A549 (cell line): ENCODE results near the gene CHMP4A. TPM values are rescaled to one million over a fixed set of nuclear protein-coding genes. Genes with fewer than 3 reads are reported as not detected.

ENCODE experiments used
- ATAC-seq, 2 experiments: fragments of 200-7000 bp in 1 of 2; fragments of >200 bp in 1 of 2; cut with Nextera tagmentation in 1 of 2; cut with Tn5 transposase in 1 of 2; 3 replicates each; pipeline versions ENCODE4 v1.8.0 to v1.9.1; 2018 to 2020; ENCODE audit warnings: mild to moderate bottlenecking in 1 of 2, moderate library complexity in 1 of 2
- CTCF ChIA-PET: fragments of 300-600 bp; sonication (Branson Sonifier 250); formaldehyde crosslinking; extraction: SDS; loops from one replicate; lab custom pipeline; 2021; ENCODE audit warnings: antibody characterized with exemption, inconsistent platforms; lab: Yijun Ruan, JAX
- POLR2A ChIA-PET: fragments of 350-600 bp; formaldehyde crosslinking; extraction: SDS; loops from one replicate; lab custom pipeline; 2021; ENCODE audit warnings: antibody characterized with exemption, inconsistent platforms; lab: Yijun Ruan, JAX
- DNase-seq, 2 experiments: peaks; one replicate each; pipeline versions ENCODE4 v3.0.0 to v3.0.0-alpha.2; 2011 to 2016; ENCODE audit warnings: low read depth in 1 of 2, low spot score in 1 of 2
- FAIRE-seq: peaks from 2 replicates; lab custom pipeline; 2011; peaks lifted over from hg19 to GRCh38; lab: Jason Lieb, UNC
- H3K27ac ChIP-seq, 2 experiments: fragments of >200 bp; sonication (Bioruptor Twin); formaldehyde crosslinking; 3 replicates each; pipeline ENCODE4 v1.5.1; 2016 to 2017
- H3K4me1 ChIP-seq: fragments of >200 bp; sonication (Bioruptor Twin); formaldehyde crosslinking; 3 replicates; pipeline ENCODE4 v1.6.1; 2016
- H3K4me2 ChIP-seq: fragments of >200 bp; sonication (Bioruptor Twin); formaldehyde crosslinking; 3 replicates; pipeline ENCODE4 v1.6.1; 2016
- H3K4me3 ChIP-seq: fragments of >200 bp; sonication (Bioruptor Twin); formaldehyde crosslinking; 3 replicates; pipeline ENCODE4 v1.5.1; 2016
- H3K9me3 ChIP-seq: fragments of >200 bp; sonication (Bioruptor Twin); formaldehyde crosslinking; 3 replicates; pipeline ENCODE4 v1.6.1; 2016
- ATOH8 ChIP-seq: fragments of 250-450 bp; sonication (Bioruptor Pico); IDR thresholded peaks from 2 replicates; pipeline ENCODE4 v1.5.0; 2020; ENCODE audit warnings: low read depth, mild to moderate bottlenecking, moderate library complexity
- CHD2 ChIP-seq: fragments of 150-350 bp; IDR thresholded peaks from 2 replicates; pipeline ENCODE4 v1.6.1; 2014; ENCODE audit warnings: low read length; ENCODE audit not compliant: partially characterized antibody
- CHD4 ChIP-seq: fragments of 200-600 bp; sonication (generic); IDR thresholded peaks from 2 replicates; pipeline ENCODE4 v1.6.1; 2016; ENCODE audit warnings: antibody characterized with exemption, mild to moderate bottlenecking, borderline replicate concordance
- E2F6 ChIP-seq: IDR thresholded peaks from 2 replicates; pipeline ENCODE4 v1.6.1; 2012; ENCODE audit warnings: low read depth, borderline replicate concordance
- EHMT2 ChIP-seq: fragments of 200-600 bp; sonication (generic); IDR thresholded peaks from 2 replicates; pipeline ENCODE4 v1.6.1; 2016; ENCODE audit warnings: antibody characterized with exemption, low read depth, mild to moderate bottlenecking, moderate library complexity
- FOSB ChIP-seq: fragments of 250-450 bp; sonication (Bioruptor Pico); IDR thresholded peaks from 2 replicates; pipeline ENCODE4 v1.5.0; 2020; ENCODE audit warnings: mild to moderate bottlenecking, moderate library complexity
- HOXB13 ChIP-seq: fragments of 250-450 bp; sonication (Bioruptor Pico); IDR thresholded peaks from 2 replicates; pipeline ENCODE4 v1.5.0; 2020; ENCODE audit warnings: low read depth, mild to moderate bottlenecking, moderate library complexity
- JUNB ChIP-seq: fragments of >200 bp; sonication (Bioruptor Twin); formaldehyde crosslinking; IDR thresholded peaks from 2 replicates; pipeline ENCODE4 v1.6.1; 2016
- KDM5A ChIP-seq: fragments of 200-600 bp; sonication (generic); IDR thresholded peaks from 2 replicates; pipeline ENCODE4 v1.6.1; 2016; ENCODE audit warnings: antibody characterized with exemption, mild to moderate bottlenecking
- MAFK ChIP-seq: fragments of 450-650 bp; IDR thresholded peaks from 2 replicates; pipeline ENCODE4 v1.6.1; 2014; ENCODE audit not compliant: partially characterized antibody
- MAZ ChIP-seq: fragments of 150-350 bp; IDR thresholded peaks from 2 replicates; pipeline ENCODE4 v1.6.1; 2014; ENCODE audit warnings: antibody characterized with exemption, low read depth, low read length, borderline replicate concordance
- MYC ChIP-seq: IDR thresholded peaks from 2 replicates; pipeline ENCODE4 v1.6.1; 2012; ENCODE audit warnings: mild to moderate bottlenecking, inconsistent platforms, low read length, improper control_type of control experiment, borderline replicate concordance
- NFE2L2 ChIP-seq: fragments of 150-350 bp; conservative IDR thresholded peaks from 2 replicates; pipeline ENCODE4 v1.6.1; 2014; ENCODE audit warnings: low read length
- PHF8 ChIP-seq: fragments of 200-600 bp; sonication (generic); IDR thresholded peaks from 2 replicates; pipeline ENCODE4 v1.6.1; 2016; ENCODE audit warnings: low read depth, mild to moderate bottlenecking, antibody characterized with exemption, moderate library complexity, borderline replicate concordance
- RARB ChIP-seq: fragments of 250-450 bp; sonication (Bioruptor Pico); IDR thresholded peaks from 2 replicates; pipeline ENCODE4 v1.8.0; 2021; ENCODE audit warnings: mild to moderate bottlenecking, moderate library complexity
- REST ChIP-seq: fragments of 200-600 bp; sonication (generic); IDR thresholded peaks from 2 replicates; pipeline ENCODE4 v1.6.1; 2016; ENCODE audit warnings: antibody characterized with exemption, mild to moderate bottlenecking, moderate library complexity
- RFX5 ChIP-seq: fragments of 450-650 bp; IDR thresholded peaks from 2 replicates; pipeline ENCODE4 v1.7.1; 2014; ENCODE audit warnings: antibody characterized with exemption, mild to moderate bottlenecking, moderate library complexity
- SREBF2 ChIP-seq: fragments of 450-650 bp; IDR thresholded peaks from 2 replicates; pipeline ENCODE4 v1.6.1; 2014; ENCODE audit warnings: mild to moderate bottlenecking, moderate library complexity
- TFCP2L1 ChIP-seq: fragments of 250-450 bp; sonication (Bioruptor Pico); IDR thresholded peaks from 2 replicates; pipeline ENCODE4 v1.5.0; 2021; ENCODE audit warnings: mild to moderate bottlenecking
- ZC3H11A ChIP-seq: fragments of 450-650 bp; IDR thresholded peaks from 2 replicates; pipeline ENCODE4 v1.6.1; 2014; ENCODE audit warnings: antibody characterized with exemption, mild to moderate bottlenecking
- WGBS: methylation state at CpG from one replicate; pipeline ENCODE4 v1.1.6; 2017; ENCODE audit errors: missing lambda C conversion rate; 5-methylcytosine and 5-hydroxymethylcytosine counted together
- polyA plus RNA-seq, 4 experiments: library from polyadenylated mRNA; depleted of rRNA in 3 of 4; stranded (reverse); fragments of >200 nt; fragmentation: RNase III in 1 of 4; extraction: RNeasy Plus Mini Kit Qiagen cat#74134 plus additional on column Dnase treatment in 1 of 4; gene quantifications; 2 replicates in 3 of 4; 3 replicates in 1 of 4; pipeline ENCODE4 v1.2.3, GENCODE V29; 2011 to 2017
- TF ChIP-seq, protein P1 (sequence below): fragments of 250-450 bp; sonication (Bioruptor Pico); IDR thresholded peaks from 2 replicates; pipeline ENCODE4 v1.5.0; 2021; ENCODE audit warnings: mild to moderate bottlenecking, moderate library complexity, borderline replicate concordance
- TF ChIP-seq, protein P2 (sequence below): fragments of >200 bp; sonication (Bioruptor Twin); formaldehyde crosslinking; IDR thresholded peaks from 3 replicates; pipeline ENCODE4 v1.6.1; 2016

The CHMP4A gene
- polyA plus RNA-seq, 2 of the 4 experiments (the other 2 are of a cell fraction) = 102 to 112 TPM

- peak; percentile 31; the same call in 1 of the 2 replicates for TF ChIP-seq PHF8
Measured at GRCh38 chr14:24232121-24232644, 18.9 kb upstream of the CHMP4A start, which contains the start of gene NEDD8 (continued).

- ATAC-seq (peak; percentile 25 to 45; a peak in 5 of 6 replicates), DNase-seq (peak in 1 of 2 experiments; percentile 36)
- Histone ChIP-seq H3K27ac (peak overlapping the region; percentile 85 to 96), H3K4me3 (peak overlapping the region; percentile 73), H3K9me3 (no peaks in the 10 kb centered on the region)
- ChIA-PET CTCF (interaction anchor here (0.9 to 1.6 kb wide), 3 partner anchors 12 to 66 kb away, joined by 4 to 11 read pairs (median 6); partner anchors contain the start of gene MDP1), POLR2A (interaction anchor here (0.7 to 1.0 kb wide), 2 partner anchors 16 to 42 kb away, joined by 3 to 7 read pairs; partner anchors contain the start of gene MDP1)
- TF ChIP-seq MAFK (peak; percentile 29), KDM5A (0 out of 2 replicates have a peak, but pooled peaks have one; percentile 32), MYC (no peak), NFE2L2 (no peak), CHD2 (no peak), MAZ (no peak), REST (no peak)
- TF ChIP-seq, all 56 proteins: peak for 2
- WGBS = 13% methylated on average over 22 of the region's 23 CpGs
- Histone ChIP-seq H3K4me2 (peak overlapping the region; percentile 94), H3K4me1 (peaks cover 18% of the 10 kb centered on the region)
- FAIRE-seq = no peak
Measured at GRCh38 chr14:24231263-24232120, 18.2 kb upstream of the CHMP4A start.

GRCh38 chr14:24228902-24229301 lies 15.6 kb upstream of the CHMP4A start:
- no peak for DNase-seq
- Histone ChIP-seq H3K4me3 (no peak overlapping the region), H3K9me3 (no peaks in the 10 kb centered on the region), H3K4me2 (no peak overlapping the region), H3K4me1 (peaks cover 21% of the 10 kb centered on the region), H3K27ac (no peak overlapping the region)
- 73% methylated on average over 1 of the region's 1 CpG for WGBS
- FAIRE-seq = no peak
- POLR2A ChIA-PET = no interaction called here
- ATAC-seq = no peak
- TF ChIP-seq HOXB13 (CRISPR knock-in tag) (no peak), ATOH8 (no peak), JUNB (no peak), MYC (no peak), FOSB (CRISPR knock-in tag) (no peak), CHD4 (no peak), SREBF2 (no peak), NFE2L2 (no peak), TFCP2L1 (CRISPR knock-in tag) (no peak), RARB (CRISPR knock-in tag) (no peak), RFX5 (no peak), EHMT2 (no peak), E2F6 (no peak), ZC3H11A (no peak)
- TF ChIP-seq, protein P1, sequence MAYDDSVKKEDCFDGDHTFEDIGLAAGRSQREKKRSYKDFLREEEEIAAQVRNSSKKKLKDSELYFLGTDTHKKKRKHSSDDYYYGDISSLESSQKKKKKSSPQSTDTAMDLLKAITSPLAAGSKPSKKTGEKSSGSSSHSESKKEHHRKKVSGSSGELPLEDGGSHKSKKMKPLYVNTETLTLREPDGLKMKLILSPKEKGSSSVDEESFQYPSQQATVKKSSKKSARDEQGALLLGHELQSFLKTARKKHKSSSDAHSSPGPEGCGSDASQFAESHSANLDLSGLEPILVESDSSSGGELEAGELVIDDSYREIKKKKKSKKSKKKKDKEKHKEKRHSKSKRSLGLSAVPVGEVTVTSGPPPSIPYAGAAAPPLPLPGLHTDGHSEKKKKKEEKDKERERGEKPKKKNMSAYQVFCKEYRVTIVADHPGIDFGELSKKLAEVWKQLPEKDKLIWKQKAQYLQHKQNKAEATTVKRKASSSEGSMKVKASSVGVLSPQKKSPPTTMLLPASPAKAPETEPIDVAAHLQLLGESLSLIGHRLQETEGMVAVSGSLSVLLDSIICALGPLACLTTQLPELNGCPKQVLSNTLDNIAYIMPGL (CRISPR knock-in tag) = no peak
- TF ChIP-seq, protein P2, sequence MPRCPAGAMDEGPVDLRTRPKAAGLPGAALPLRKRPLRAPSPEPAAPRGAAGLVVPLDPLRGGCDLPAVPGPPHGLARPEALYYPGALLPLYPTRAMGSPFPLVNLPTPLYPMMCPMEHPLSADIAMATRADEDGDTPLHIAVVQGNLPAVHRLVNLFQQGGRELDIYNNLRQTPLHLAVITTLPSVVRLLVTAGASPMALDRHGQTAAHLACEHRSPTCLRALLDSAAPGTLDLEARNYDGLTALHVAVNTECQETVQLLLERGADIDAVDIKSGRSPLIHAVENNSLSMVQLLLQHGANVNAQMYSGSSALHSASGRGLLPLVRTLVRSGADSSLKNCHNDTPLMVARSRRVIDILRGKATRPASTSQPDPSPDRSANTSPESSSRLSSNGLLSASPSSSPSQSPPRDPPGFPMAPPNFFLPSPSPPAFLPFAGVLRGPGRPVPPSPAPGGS = no peak
- CTCF ChIA-PET = interaction anchor here (1.0 to 2.5 kb wide), 4 partner anchors 13 to 79 kb away, joined by 3 to 14 read pairs (median 4); partner anchors contain the start of genes CIDEB, MDP1 and TINF2
